ENCODE data around the gene PDE4D.
"Not testable (repeated sequence)": the region's sequence is repeated elsewhere in the genome, so short reads cannot be mapped to it uniquely, and the experiment has no call there.

Gene PDE4D

DNA sequence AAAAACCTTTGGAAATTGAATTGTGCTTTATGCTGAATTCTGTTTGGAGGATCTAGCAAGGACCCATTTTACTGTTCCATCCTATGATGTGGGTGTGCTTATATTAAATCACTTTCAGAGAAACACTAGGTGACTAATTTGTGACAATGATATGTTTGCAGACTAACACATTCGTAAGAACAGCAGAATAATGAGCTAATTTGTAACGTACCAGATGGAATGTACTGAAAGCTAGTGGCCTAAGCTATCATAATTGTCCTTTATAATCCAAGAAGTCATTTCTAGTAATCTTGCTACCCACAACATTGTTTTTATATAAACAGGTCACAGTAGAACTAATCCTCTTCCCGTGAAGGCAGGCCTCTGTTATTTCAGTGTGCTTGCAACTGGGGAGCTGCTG, 292.5 kb downstream of the PDE4D start:
- DNase-seq, result no peak

DNA sequence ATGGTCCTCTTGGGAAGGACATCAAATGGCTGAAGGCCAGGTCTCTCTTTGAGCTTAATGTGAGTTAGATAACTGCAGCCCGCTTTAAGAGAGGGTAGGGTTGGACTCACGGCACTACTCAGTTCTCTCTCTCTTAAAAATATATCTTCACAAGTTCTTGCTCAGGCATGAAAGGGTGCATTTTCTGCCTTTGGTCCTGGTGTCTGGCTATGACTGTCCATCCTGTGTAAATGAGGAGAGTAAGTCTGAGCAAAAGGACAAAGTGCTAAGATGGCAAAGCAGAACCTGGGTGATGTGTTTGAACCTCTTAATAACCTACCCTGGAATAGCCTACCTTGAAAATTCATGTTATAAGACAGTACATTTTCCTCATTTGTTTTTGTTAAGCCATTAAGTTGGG, 293.4 kb downstream of the PDE4D start:
- DNase-seq, result no peak

DNA sequence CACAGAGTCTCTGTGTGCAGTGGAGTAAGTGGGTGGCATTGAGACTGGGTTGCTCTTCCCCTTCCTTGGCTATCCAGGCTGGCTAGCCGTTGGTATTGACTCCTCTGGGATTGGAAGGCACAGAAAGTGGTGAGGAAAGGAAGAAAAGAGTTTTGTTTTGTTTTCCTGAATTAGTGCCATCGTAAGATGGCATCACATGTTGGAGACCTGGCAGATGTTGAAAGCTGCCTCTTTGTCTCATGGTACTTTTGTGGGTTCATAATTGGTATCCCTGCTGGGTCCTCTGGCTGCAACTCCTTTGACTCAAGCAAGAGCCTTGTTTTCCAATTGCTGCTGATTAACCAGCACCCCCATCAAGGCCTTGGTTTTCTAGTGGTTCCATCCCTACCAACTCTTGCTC, 293.8 kb downstream of the PDE4D start:
- DNase-seq, result no peak

DNA sequence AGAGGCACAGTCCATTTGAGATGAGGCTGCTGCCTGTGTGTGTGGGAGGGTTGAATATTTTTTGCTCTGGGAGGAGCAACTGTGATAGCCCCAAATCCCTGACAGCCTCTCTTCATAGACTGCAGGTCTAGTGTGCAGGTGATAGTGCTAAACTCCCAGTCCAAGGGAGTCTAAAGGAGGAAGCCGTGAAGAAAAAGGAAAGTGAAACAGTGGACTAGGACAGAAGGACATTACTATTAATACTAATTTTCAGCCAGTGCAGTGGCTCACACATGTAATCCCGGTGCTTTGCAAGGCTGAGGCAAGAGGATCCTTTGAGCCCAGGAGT, 295.0 kb downstream of the PDE4D start:
- DNase-seq, result no peak

DNA sequence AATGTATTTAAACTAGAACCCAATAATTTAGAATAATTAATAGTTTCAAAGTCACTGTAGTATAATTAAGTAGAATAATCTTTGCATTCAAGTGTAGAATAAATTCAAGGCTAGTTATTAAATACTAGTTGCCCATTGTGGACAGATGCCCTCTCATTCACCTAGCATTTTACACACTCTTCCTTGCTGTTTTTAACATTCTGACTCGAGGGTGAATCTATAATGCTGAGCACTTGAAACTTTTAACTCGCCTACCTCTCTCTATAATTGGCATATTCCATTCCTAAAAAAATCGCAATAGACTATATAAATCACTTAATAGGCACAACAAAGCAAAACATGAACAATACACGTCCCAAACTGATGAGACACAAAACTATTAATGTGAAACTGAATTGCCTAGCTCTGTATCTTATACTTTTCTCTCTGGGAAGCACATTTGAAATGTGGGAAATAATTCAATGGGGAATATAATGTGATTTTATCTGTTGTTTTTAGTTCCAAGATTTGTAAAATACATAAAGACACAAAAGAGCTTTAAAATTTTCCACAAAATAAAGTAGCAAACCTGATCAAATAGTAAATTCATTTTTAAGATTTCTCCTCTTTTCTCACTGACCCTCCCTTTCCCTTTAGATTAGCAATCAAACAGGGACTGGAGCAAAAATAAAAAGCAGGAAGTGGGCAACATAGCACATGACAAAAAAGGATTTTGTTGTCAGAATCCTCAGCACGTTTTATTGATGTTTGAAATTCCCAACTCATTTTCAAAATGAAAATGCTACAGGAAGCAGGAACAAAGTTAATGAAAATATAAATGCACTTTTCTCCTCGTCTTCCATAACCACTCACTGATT, 295.6 kb downstream of the PDE4D start:
- no peak for DNase-seq

DNA sequence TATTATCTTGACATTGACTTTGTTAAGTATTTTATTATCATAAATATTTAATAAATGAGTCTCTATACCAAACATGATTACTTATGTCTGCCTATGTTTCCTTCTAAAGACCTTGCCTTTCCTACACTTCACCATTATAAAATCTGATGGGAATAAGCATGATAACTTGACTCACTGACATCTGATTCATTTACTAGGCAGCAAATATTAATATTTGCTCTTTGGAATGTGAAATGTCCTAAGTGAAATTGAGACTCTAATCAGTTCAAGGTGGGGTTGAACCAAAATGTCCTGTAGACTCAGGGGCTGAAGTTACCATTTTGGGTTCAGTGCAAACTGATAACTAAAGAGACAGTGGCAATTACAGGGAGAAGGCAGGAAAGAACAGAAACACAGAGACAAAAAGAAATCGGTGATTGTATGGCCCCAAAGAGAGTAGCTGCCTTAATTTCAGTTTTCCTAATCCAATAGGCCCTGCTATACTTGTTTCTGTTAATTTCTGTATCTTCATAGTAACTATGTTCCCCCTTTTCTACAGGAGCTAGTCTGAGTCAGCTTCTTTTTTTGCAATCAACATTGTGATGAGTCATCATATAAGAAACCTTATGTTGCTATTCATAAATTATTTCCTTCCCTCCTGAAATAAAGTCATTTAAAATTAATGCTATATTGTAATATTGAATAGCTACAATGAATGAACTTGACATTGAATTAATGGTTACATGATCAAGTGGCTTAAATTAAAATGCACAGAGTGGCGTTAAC, 296.8 kb downstream of the PDE4D start:
- no peak for DNase-seq

DNA sequence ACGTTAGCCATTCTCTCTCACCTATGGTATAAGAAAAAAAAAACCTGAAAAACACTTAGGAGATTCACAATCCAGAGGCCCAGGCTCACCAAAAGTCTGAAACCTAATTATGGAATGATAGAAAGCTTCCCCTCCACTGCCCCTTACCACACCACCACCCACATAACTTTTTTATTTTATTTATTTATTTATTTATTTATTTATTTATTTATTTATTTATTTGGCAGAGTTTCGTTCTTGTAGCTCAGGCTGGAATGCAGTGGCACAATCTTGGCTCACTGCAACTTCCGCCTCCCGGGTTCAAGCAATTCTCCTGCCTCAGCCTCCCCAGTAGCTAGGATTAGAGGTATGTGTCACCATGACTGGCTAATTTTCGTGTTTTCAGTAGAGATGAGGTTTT, 299.4 kb downstream of the PDE4D start:
- DNase-seq, result not testable (repeated sequence)

DNA sequence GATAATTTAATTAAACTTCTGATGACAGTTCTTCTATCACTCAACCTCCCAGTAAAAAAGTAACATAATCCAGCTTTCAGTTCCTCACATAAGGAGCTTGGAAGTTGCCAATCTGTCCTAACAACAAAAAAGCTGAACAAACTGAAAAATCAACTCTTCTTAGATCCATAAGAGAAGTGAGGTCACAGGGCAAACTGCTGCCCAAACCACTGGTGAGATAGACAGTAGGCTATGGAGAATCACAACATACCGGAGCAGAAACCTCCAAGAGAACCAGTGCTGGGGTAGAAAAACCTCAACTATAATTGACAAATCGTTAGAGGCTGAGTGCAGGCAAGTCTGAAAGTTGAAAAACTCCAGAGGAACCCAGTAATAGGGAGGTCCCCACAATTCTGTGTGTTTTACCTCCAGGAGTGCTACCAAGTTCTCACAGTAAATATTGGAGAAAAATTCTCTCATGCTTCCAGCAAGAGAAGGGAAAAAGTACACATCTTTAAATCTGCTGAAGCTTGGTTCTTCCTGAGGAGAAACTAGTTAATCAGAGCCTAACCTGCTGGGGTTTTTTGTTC, 300.0 kb downstream of the PDE4D start:
- no peak for DNase-seq

DNA sequence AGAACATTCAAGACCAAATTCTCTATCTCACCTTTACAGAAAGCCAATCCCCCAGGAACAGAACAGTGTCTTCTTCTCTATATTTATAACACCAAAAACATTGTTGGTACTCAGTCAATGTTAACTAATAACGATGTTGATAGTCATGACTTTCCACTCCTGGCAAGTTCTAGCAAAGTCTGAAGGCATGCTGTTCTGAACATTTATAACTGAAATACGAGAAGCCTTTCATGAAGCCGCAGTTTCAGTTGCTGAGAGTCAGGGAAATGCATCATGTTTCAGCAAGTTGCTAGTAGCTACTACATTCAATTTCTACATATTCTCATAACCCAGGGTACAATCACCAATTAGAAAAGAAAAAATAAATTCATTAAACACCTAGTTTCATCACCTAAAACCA, 301.4 kb downstream of the PDE4D start:
- peak; percentile 34 for DNase-seq

DNA sequence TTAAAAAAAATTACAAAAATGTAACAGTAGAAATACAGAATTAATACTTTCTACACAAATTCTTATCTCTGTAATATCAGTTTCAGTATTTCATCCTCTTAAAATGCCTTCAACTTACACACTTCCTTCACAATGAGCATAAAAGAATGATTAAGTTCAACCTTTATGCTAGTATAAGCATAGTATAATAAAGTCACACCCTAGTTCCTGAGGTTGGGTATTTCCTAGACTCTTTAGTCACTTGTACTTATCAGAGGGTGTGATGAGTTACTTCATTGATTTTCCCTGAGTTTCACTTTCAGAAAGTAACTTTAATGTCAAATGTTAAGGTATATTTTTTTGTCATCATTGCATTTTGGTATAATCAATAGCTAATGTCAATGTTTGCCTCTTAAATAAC, 302.4 kb downstream of the PDE4D start:
- DNase-seq, result no peak

DNA sequence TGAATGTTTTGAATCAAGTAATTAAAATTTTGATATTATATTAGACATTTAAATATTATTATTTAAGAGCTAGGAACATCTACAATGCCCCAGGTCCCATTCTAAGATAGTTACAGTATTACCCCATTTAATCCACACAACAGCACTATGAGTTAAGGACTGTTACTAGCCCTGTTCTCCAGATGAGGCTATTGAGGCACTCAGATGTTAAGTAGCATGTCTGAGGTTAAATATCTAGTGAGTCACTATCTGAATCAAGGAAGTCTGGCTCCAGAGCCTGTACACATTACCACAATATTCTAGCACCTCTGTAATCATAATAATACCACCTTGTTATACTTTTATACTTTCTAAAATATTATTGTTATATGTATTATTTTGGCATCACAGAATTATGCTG, 304.6 kb downstream of the PDE4D start:
- DNase-seq, result no peak

DNA sequence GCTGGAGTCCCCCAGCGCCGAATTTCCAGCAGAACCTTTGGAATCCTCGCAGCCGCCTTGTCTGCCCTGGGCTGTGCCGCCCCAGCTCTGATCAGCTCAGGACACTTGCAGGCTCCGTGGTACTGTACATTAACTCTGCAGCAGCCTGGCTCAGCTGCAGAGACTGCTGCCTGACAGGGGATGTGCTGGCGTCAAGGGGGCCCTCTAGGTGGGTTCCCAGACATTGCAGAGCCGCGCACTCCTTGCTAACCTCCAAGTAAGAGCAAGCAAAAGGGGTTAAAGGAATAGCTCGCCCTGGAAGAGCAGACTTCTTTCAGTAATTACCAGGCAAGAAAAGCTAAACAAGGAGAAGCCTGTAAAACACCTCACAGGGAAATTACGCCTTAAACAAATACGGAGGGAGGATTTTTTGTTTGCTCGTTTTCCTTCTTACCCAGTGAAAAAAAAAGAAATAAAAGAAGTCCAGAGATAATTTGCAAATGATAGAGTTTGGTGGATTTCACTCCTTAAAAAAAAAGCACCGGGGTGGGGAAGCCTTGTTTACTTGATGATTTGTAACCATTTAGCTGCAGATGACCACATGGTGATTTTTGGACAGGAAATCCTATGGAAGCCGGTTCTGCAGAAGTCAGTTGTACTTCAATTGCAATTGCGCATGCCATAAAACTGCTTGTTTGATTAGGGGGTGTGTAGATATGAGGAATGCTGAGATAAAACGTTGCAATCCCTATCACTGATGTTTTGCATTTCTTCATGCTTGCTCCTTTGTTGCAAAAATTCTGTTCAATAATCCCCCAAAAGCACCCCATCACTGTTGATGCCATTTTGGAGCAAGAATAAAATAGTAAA, 305.8 kb downstream of the PDE4D start:
- DNase-seq, result peak; percentile 89

DNA sequence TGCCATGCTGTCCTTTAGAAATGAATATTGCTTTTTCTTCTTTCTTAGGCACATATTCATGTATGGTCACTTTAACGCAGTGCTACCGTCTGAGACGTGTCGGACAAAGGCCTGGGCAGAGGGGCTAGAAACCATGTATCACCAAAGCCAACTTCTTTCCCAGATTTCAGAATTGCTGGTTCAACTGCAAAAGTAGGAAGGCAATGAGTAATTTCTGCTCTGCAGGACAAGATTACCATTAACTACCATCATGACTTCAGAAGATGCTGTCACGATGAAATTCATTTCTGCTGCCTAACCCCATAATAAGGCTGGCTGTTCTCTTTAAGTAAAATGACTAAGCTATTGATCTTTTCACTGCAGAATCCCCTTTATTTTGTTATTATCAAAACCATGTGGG, 306.7 kb downstream of the PDE4D start:
- DNase-seq, result peak; percentile 38

DNA sequence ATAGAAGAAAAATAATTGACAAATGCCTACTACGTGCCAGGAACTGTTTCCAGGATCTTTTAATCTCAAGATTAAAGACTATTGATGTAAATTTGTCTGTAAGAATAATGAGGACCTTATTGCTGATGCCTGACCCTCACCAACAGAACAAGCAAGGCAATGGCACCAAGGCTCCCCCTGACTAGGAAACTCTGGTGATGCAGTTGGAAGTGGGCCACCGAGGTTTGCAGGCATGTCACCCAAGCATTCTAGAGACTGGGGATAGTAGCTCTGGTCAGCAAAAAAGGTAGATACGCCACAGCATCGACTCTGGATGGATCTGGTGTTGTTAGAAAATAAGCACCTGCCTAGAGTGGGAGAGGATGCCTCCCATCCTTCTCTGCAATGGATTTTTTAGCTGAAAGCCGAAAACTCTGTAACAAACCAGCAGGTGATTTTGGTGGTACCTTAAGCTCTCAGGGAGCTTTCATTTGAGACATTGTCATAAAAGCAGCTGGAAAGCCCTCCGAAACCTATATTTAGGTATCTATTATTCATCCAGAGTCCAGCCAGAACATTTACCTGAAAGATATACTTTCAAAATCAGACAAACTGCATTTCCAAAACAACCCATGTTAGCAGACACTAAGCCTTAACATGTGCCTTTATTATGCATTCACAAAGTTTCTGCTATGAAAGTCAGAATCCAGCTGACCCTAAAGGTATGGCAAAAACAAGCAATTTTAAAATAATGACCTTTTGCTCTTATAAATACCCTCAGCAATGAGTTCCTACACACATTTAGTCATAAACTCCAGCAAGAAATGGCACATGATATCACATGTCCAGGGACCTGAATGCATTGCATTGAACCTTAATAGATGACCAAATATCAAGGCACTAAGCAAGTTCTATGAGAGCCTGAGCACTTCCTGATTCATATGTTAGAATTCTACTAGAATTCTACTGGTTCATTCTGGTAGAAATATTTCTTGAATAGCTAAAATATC, 308.4 kb downstream of the PDE4D start:
- peak; percentile 63 for DNase-seq

DNA sequence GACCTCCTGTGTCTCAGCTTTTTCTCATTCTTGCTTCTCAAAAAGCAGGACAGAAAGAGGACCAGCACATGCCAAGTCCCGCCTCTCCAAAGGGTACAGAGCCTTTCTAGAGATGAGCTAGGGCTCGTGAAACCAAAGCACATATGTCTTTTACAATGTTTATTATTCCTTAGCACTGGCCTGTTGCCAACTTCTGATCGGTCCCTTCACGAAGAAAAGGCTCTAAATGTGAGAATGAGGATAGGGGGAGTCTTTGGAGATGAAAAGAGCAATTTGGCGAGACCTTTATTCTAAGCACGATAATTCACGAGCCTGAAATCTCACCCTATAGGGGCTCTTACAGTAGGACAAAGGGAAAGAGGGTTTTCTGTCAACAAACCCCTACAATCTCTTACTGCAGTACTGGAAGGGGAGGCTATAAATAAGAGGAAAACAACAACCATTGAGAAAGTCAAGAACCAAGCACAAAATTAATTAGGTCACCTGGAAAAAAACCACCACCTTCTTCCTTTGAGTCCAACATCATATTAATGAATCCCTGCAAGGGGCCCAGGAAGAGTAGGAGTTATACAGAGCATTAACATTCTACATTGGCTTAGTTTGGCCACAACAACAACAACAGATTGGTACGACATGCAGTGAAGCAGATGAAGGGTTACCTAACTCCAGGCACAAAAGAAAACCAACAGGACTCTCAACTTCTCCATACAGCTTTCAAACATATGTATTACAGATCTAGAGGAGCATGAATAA, 309.5 kb downstream of the PDE4D start:
- DNase-seq, result peak; percentile 46

DNA sequence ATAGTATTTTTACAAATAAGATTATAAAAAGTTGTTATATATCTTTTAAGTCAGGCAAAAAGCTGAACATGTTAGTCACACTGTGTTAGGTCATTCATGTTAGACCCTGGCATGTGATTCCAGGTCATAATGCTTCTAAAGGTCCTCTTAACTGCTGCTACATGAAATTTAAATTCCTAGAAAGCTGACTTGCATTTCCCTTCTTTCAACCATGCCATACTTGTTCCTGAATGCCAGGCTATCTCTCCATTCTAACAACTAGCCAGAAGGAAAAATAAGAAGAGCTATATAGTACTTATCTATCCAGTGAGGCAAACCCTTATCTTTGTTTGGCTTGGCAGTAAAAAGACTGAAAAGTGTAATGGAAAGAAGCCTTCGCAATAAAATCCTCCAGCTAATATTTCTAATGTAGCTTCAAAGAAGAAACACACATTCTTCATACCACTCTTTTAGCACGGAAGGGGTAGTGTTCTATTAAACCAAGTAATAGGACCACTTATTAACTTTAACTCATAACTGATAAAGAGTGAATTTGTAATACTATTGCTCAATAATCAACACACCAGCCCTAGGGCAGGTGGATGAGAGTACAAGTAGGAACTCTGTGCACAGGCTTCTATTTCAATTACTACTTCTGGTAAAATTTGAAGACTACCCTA, 310.2 kb downstream of the PDE4D start:
- DNase-seq, result no peak

DNA sequence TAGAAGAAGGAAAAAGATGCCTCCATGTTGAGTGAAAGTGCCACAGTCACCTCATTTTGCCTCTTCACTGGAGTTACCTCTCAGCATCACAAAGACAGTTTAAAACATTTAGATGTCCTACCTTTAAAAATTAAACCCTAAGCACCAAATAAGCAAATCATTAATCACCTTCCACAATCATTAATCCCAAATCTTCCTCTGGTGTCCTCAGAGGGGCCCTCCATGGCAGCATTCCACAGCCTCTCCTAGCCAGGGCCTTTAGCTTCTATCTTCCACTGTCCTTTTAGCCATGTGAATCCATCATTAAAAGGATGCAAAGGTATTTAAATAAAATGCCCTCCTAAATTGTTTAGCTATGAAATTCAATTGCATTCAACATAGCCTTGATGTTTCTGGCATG, 310.8 kb downstream of the PDE4D start:
- DNase-seq, result no peak

DNA sequence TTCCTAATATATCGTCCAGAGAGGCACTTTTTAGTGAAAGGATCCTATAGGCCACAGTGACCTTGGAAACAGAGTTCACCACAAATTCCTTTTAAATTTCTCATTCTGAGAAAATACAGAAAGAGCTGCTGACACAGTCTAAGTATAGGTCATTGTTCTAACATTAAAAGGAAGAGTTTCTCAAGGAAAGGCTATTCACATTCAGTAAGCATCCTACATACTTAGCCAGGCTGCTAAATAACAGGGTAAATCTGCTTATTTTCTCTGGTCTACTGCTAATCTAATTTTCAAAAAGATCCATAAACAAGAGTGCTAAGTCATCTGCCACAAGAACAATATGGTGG, 313.7 kb downstream of the PDE4D start:
- DNase-seq, result no peak

DNA sequence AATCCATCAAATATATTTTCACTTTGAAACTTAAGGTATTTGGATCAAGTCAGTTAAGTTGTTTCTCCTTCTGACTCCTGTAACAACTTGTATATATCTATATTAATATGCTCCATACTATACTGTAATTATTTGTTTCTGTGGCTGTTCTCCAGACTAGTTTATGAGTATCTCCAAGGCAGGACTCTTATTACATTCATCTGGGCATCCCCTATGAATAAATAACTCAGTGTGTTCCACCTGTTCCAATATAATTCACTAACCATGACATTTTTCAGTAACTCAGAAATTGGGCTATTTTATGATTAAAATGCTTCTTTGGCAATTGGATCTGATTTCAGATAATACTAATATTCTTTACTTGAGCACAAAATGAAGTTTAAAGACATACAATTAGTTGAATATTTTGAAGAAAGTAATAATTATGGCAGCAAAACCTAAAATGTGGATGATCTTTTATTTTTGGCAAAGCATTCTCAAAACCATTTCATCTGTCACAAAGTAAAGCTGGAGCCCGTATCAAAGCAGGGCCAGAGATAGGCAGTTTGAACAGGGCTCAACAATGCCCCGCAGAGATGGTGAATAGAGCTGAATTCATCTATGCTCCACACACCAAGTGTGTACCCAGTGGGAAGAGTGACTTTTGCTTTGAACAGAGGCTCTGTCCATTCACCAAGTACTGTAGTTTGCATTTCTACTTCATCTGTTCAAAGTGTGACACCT, 314.3 kb downstream of the PDE4D start:
- DNase-seq, result peak; percentile 52

DNA sequence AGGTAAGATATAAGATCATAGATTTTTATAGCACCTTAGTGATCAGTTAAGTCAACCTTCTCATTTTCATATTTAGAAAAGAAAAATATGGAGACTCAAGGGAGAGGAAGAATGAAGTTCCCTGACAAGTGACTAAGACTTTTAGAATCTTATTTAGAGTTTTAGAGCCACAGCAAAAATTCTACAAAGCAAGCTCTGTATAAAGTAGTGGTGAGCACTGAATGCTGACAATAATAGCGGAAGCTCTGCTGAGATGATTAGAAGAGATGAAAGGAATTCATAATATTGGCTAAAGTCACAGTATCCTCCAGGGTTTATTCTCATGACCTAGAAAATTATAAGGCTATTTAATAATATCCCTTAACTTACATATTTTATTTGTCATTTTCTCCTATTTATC, 316.0 kb downstream of the PDE4D start:
- DNase-seq, result no peak
